ENCODE data around the gene ZNF275. TPM values are rescaled to one million over a fixed set of nuclear protein-coding genes. Genes with fewer than 3 reads are reported as not detected.

ZNF275 gene
- total and polyA plus RNA-seq, 2 of the 8 experiments (the other 6 are each of a cell fraction or from before 2014, with no cell fraction given) = 8.2 to 9.1 TPM

GRCh38 chrX:153384390-153384789, 50.4 kb downstream of the ZNF275 start:
- no peak for FAIRE-seq
- TF ChIP-seq HDAC6 (IDR thresholded peaks at IDR 0.05; ENCODE audit: low read depth, low read length) = no peak
- TF ChIP-seq TBP (IDR thresholded peaks at IDR 0.05; ENCODE audit: low read depth, low read length) = no peak
- TF ChIP-seq NANOG (IDR thresholded peaks at IDR 0.05; ENCODE audit: insufficient read depth, low read depth, low read length, poor library complexity, severe bottlenecking) = no peak
- no peak for TF ChIP-seq GABPA (IDR thresholded peaks at IDR 0.05; ENCODE audit: borderline replicate concordance, insufficient read depth, low read length)
- no peak for TF ChIP-seq BACH1 (IDR thresholded peaks at IDR 0.05; ENCODE audit: low read length)
- no peak for TF ChIP-seq KDM5A (IDR thresholded peaks at IDR 0.05; ENCODE audit: low read length)
- no peak for TF ChIP-seq RXRA (IDR thresholded peaks at IDR 0.05; ENCODE audit: insufficient read depth, low read depth, low read length)
- no peak for TF ChIP-seq SP2 (IDR thresholded peaks at IDR 0.05; ENCODE audit: low read length)
- no peak for TF ChIP-seq HDAC2 (IDR thresholded peaks at IDR 0.05; ENCODE audit: borderline replicate concordance in 1 of 2, low read depth in 2 of 2, low read length in 2 of 2)
- TF ChIP-seq ZNF274 (IDR thresholded peaks at IDR 0.05; ENCODE audit: borderline replicate concordance, extremely low read depth, low read length) = no peak
- no peak for TF ChIP-seq POU5F1 (IDR thresholded peaks at IDR 0.05; ENCODE audit: low read depth, low read length)
- no peak for TF ChIP-seq CHD1 (IDR thresholded peaks at IDR 0.05; ENCODE audit: low read depth, low read length)
- TF ChIP-seq PHF8 (conservative IDR thresholded peaks at IDR 0.05; ENCODE audit: low read depth, low read length) = no peak
- TF ChIP-seq JUND (IDR thresholded peaks at IDR 0.05; ENCODE audit: low read length) = no peak

More at GRCh38 chrX:153384390-153384789, 50.4 kb downstream of the ZNF275 start:
- H3K4me1 ChIP-seq (replicated peaks in 1 of 4; ENCODE audit: control insufficient read depth in 3 of 4, insufficient read depth in 4 of 4, low read length in 3 of 4) = peaks cover 0 to 2% (median under 1%) of the 10 kb centered on the region in 4 experiments; a peak in 1 of 7 replicates
- H2BK5ac ChIP-seq (ENCODE audit: low read depth, low read length) = no peak overlapping the region
- H3K4ac ChIP-seq (replicated peaks; ENCODE audit: insufficient read length, low read depth, low read length) = no peak overlapping the region
- no peaks in the 10 kb centered on the region for H3K79me2 ChIP-seq (ENCODE audit: control insufficient read depth in 1 of 2, insufficient read depth in 2 of 2, low read length in 2 of 2)
- CTCF ChIA-PET (ENCODE audit: partially characterized antibody) = interaction anchor here (1.2 kb wide), 1 partner anchor 22 kb away, joined by 4 read pairs; no protein-coding TSS in a partner anchor
- H4K91ac ChIP-seq (replicated peaks; ENCODE audit: insufficient read length, low read length) = no peak overlapping the region
- H2BK20ac ChIP-seq (ENCODE audit: low read length) = no peak overlapping the region
- H3K23me2 ChIP-seq (ENCODE audit: low read depth, low read length) = peaks cover 18% of the 10 kb centered on the region; the same call in 1 of the 2 replicates
- H3K9ac ChIP-seq (replicated peaks in 1 of 4; ENCODE audit: extremely low read depth in 1 of 4, low read depth in 3 of 4, low read length in 3 of 4) = no peak overlapping the region
- H2AFZ ChIP-seq (ENCODE audit: low read length) = no peak overlapping the region
- H4K5ac ChIP-seq (ENCODE audit: insufficient read length, low read depth, low read length) = no peak overlapping the region
- H4K8ac ChIP-seq (ENCODE audit: extremely low read depth, insufficient read depth, low read length) = no peak overlapping the region
- H2BK15ac ChIP-seq (ENCODE audit: low read length) = no peak overlapping the region
- H3K9me3 ChIP-seq (ENCODE audit: insufficient read depth in 2 of 2, low read depth in 1 of 2, low read length in 1 of 2) = peaks cover 0 to 5% of the 10 kb centered on the region in 2 experiments; a peak in 1 of 4 replicates
- H3K14ac ChIP-seq (ENCODE audit: insufficient read length) = no peak overlapping the region
- no peak overlapping the region for H3K4me3 ChIP-seq (ENCODE audit: extremely low read depth in 1 of 4, insufficient read depth in 2 of 4, low read depth in 3 of 4, low read length in 4 of 4)
- H2AK5ac ChIP-seq (ENCODE audit: low read depth, low read length) = no peak overlapping the region
- no peaks in the 10 kb centered on the region for H3K79me1 ChIP-seq (ENCODE audit: low read depth, low read length)
- H3K56ac ChIP-seq (replicated peaks; ENCODE audit: insufficient read length, low read depth, low read length) = no peak overlapping the region
- POLR2A ChIA-PET (ENCODE audit: partially characterized antibody) = no interaction called here
- no peaks in the 10 kb centered on the region for H3K27me3 ChIP-seq (replicated peaks in 1 of 4; ENCODE audit: control insufficient read depth in 3 of 4, extremely low read depth in 1 of 4, insufficient read depth in 3 of 4, low read length in 3 of 4)
- DNase-seq (ENCODE audit: low read depth in 1 of 2, low spot score in 2 of 2) = no peak
- no peak overlapping the region for H2BK12ac ChIP-seq (ENCODE audit: low read depth, low read length)
- no peak overlapping the region for H3K4me2 ChIP-seq (ENCODE audit: insufficient read depth in 1 of 2, low read depth in 2 of 2, low read length in 2 of 2)
- 94% methylated on average over 3 of the region's 6 CpGs; no CpG with 5 or more reads in 1 of the 2 experiments for WGBS, 2 experiments (ENCODE audit: extremely low coverage in 1 of 2, insufficient coverage in 1 of 2, insufficient read length in 1 of 2, insufficient replicate concordance in 2 of 2, low coverage in 1 of 2, low lambda C conversion rate in 2 of 2, missing lambda C conversion rate in 1 of 2)
- H3K18ac ChIP-seq (ENCODE audit: extremely low read depth, low read length) = no peak overlapping the region
- H4K20me1 ChIP-seq (replicated peaks in 1 of 2; ENCODE audit: control insufficient read depth in 1 of 2, insufficient read depth in 2 of 2, low read length in 2 of 2) = peaks cover 0 to 2% of the 10 kb centered on the region in 2 experiments
- H2BK120ac ChIP-seq (replicated peaks; ENCODE audit: low read depth, low read length) = no peak overlapping the region
- no peak overlapping the region for H3K27ac ChIP-seq (ENCODE audit: low read depth, low read length)
- no peak overlapping the region for H3K23ac ChIP-seq (ENCODE audit: insufficient read length)
- no peaks in the 10 kb centered on the region for H3K36me3 ChIP-seq (ENCODE audit: control insufficient read depth in 2 of 4, insufficient read depth in 4 of 4, low read length in 3 of 4)

Data from H1 (cell line).